Small intestine (tissue), 16 donors: Measurements from ENCODE around the gene EFCAB10. TPM values are rescaled to one million over a fixed set of nuclear protein-coding genes. Genes with fewer than 3 reads are reported as not detected.
A peak's percentile ranks its signal among the peaks of the same experiment; 100 is the strongest.

Experiments used
- DNase-seq, 2 donors: peaks; one replicate each; pipeline versions ENCODE4 v3.0.0 to v3.0.0-alpha.2; 2013
- FAIRE-seq: peaks from 2 replicates; lab custom pipeline; 2012; peaks lifted over from hg19 to GRCh38; lab: Jason Lieb, UNC
- H3K27ac ChIP-seq, 3 donors: one replicate each; pipeline ENCODE4 v1.5.1; 2013; ENCODE audit warnings: low read length in 2 of 3, mild to moderate bottlenecking in 2 of 3, control low read depth in 1 of 3, inconsistent platforms in 1 of 3, low read depth in 1 of 3, moderate library complexity in 1 of 3
- H3K27me3 ChIP-seq, 3 donors: one replicate each; pipeline ENCODE4 v1.6.1; 2013; ENCODE audit warnings: low read length in 3 of 3, inconsistent platforms in 1 of 3; ENCODE audit not compliant: control insufficient read depth in 3 of 3, insufficient read depth in 3 of 3
- H3K36me3 ChIP-seq, 3 donors: one replicate each; pipeline ENCODE4 v1.6.1; 2013; ENCODE audit warnings: low read length in 3 of 3, inconsistent platforms in 1 of 3, low read depth in 1 of 3, mild to moderate bottlenecking in 1 of 3, moderate library complexity in 1 of 3; ENCODE audit not compliant: control insufficient read depth in 3 of 3, insufficient read depth in 2 of 3
- H3K4me1 ChIP-seq, 3 donors: one replicate each; pipeline ENCODE4 v1.6.1; 2013; ENCODE audit warnings: low read length in 2 of 3, inconsistent platforms in 1 of 3, low read depth in 1 of 3, mild to moderate bottlenecking in 1 of 3, moderate library complexity in 1 of 3; ENCODE audit not compliant: control insufficient read depth in 3 of 3, insufficient read depth in 2 of 3
- H3K4me3 ChIP-seq, 3 donors: one replicate each; pipeline ENCODE4 v1.5.1; 2013; ENCODE audit warnings: low read length in 3 of 3, control low read depth in 1 of 3, inconsistent platforms in 1 of 3, low read depth in 1 of 3, mild to moderate bottlenecking in 1 of 3, moderate library complexity in 1 of 3
- H3K9me3 ChIP-seq, 2 donors: one replicate each; pipeline ENCODE4 v1.6.1; 2013; ENCODE audit warnings: low read depth in 1 of 2, low read length in 1 of 2; ENCODE audit not compliant: control insufficient read depth in 2 of 2, insufficient read depth in 1 of 2
- WGBS, 3 donors: extraction: QIAGEN DNeasy Blood & Tissue Kit; methylation state at CpG; one replicate each; pipeline ENCODE4 v1.1.7; 2013; 5-methylcytosine and 5-hydroxymethylcytosine counted together
- long read RNA-seq, 10 donors: transcript quantifications; one replicate each; lab custom pipeline, GENCODE V29; 2026
- polyA plus RNA-seq, 4 donors: library from polyadenylated mRNA; stranded (reverse) in 3 of 4; unstranded in 1 of 4; fragments of 200-250 nt in 3 of 4; fragments of 120-200 nt in 1 of 4; gene quantifications; one replicate each; pipeline versions ENCODE4 v1.2.1 to v1.2.3, GENCODE V29; 2013
- donor health status: healthy with polysubstance abuse.
- donor health status: control.
- donor health status: control.
- donor health status: Bipolar disorder and iron deficiency.
- donor health status: healthy.

The EFCAB10 gene
- under 1 TPM in 1 of 4 donors, not detected in 3; 0.87 TPM for polyA plus RNA-seq
- long read RNA-seq, donor 1: 0 reads
- long read RNA-seq, donor 2: 0 reads
- long read RNA-seq, donor 3: 0 reads
- long read RNA-seq, donor 4: 0 reads
- long read RNA-seq, donor 5: 0 reads
- long read RNA-seq, donor 6: 0 reads
- long read RNA-seq, donor 7: 0 reads
- long read RNA-seq, donor 8: 0 reads
- long read RNA-seq, donor 9: 0 reads
- long read RNA-seq, donor 10: 0 reads

DNA sequence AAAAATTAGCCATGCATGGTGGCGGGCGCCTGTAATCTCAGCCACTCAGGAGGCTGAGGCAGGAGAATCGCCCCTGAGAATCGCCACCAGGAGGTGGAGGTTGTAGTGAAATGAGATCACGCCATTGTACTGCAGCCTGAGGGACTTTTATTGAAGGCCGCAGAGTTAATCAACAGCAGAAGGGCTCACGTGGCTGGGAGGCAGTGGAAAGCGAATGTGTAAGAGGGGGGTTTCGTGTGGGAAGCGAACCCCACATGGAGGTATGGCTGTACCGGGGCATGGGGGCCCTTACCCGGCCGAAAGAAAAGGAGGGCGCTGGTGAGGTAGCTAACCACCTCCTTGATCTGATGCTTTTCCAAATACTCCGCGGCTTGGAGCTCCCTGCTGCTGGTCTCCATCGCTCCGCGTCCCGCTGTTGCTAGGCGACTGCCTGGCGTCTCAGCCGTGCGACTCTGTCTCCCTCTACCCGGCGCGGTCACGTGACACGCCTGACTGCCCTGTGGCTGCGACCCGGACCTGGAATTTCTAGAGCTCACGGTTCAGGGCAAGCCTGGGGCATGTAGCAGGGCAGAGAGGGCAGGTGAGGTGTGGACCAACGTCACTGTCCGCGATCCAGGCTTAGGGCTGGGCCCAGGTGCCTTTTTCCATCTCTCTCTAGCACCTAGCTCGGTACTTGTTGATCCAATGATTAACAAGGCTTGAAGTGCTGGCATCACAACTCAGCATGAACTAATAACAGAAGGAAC, at the start of gene EFCAB10:
EFCAB10 (minus strand) TSS at position 428 of the 746 bp plus-strand sequence; CDS start at position 398, 30 bp downstream.
- Histone ChIP-seq H3K27ac (no peak within 1 kb of the TSS), H3K4me3 (peak within 1 kb of the TSS in 2 of 3 donors; percentile 5 to 22), H3K36me3 (no peaks in the 10 kb centered on the region), H3K27me3 (no peaks in the 10 kb centered on the region), H3K9me3 (peaks cover 0 to 24% of the 10 kb centered on the region in 2 donors), H3K4me1 (peaks cover 0 to 6% (median 3%) of the 10 kb centered on the region in 3 donors)
- DNase-seq: peak; percentile 72 to 87
- WGBS, 3 donors: 7 to 13% (median 11%) methylated on average over 36 of the region's 36 CpGs
- no peak for FAIRE-seq

DNA sequence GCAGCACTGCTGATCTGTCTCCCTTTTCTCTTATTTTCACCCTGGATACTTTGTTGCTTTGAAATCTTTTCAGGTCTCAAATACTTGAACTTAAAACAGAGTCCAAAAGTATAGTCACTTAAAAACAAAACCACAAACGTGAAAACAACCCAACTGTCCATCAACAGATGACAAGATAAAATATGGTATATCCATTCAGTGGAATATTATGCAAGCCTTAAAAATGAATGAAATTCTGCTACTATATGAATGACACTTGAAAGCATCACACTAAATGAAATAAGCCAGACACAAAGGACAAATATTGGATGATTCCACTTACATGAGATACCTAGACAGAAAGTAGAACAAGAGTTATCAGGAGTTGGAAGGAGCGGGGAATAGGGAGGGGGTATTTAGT, 44.7 kb upstream of the EFCAB10 start:
- Histone ChIP-seq H3K27ac (no peak overlapping the region), H3K27me3 (no peaks in the 10 kb centered on the region), H3K9me3 (no peaks in the 10 kb centered on the region), H3K4me1 (no peaks in the 10 kb centered on the region), H3K4me3 (no peak overlapping the region), H3K36me3 (peaks cover 0 to 30% (median 0%) of the 10 kb centered on the region in 3 donors)
- FAIRE-seq (no peak), DNase-seq (no peak)
- WGBS, 3 donors: 88 to 91% (median 89%) methylated on average over 2 of the region's 2 CpGs

DNA sequence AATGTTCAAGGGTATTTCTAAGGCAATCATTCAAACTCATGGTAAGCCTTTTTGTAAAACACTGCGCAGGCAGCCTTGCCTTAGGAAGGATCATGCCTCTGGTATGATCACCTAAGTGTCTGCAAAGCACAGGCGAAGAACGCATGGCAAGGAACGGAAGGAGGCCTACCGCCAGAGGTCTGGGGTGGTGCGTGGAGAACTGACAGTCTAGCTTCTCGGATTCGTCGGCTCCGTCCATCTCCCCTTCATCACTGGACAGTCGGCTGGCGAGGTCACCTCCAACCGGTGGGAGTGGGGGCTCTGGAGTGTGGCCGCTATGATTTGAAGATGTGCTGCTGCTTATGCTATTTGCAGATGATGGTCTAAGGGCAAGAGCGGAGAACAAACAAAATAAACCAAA, 42.6 kb upstream of the EFCAB10 start:
- 97 to 99% (median 98%) methylated on average over 15 of the region's 15 CpGs for WGBS, 3 donors
- no peak for DNase-seq
- H3K27ac ChIP-seq: no peak overlapping the region
- peaks cover 0 to 36% (median 0%) of the 10 kb centered on the region in 3 donors for H3K36me3 ChIP-seq
- no peaks in the 10 kb centered on the region for H3K4me1 ChIP-seq
- no peaks in the 10 kb centered on the region for H3K27me3 ChIP-seq
- no peak overlapping the region for H3K4me3 ChIP-seq
- no peaks in the 10 kb centered on the region for H3K9me3 ChIP-seq
- FAIRE-seq: no peak

- no peak for FAIRE-seq
- 87 to 92% (median 88%) methylated on average over 5 of the region's 5 CpGs for WGBS, 3 donors
- Histone ChIP-seq H3K9me3 (no peaks in the 10 kb centered on the region), H3K27ac (no peak overlapping the region), H3K4me3 (no peak overlapping the region), H3K27me3 (no peaks in the 10 kb centered on the region), H3K36me3 (peaks cover 0 to 40% (median 0%) of the 10 kb centered on the region in 3 donors), H3K4me1 (no peaks in the 10 kb centered on the region)
- no peak for DNase-seq
These were observed 42.1 kb upstream of the EFCAB10 start for GRCh38 chr7:105623378-105623777.

DNA sequence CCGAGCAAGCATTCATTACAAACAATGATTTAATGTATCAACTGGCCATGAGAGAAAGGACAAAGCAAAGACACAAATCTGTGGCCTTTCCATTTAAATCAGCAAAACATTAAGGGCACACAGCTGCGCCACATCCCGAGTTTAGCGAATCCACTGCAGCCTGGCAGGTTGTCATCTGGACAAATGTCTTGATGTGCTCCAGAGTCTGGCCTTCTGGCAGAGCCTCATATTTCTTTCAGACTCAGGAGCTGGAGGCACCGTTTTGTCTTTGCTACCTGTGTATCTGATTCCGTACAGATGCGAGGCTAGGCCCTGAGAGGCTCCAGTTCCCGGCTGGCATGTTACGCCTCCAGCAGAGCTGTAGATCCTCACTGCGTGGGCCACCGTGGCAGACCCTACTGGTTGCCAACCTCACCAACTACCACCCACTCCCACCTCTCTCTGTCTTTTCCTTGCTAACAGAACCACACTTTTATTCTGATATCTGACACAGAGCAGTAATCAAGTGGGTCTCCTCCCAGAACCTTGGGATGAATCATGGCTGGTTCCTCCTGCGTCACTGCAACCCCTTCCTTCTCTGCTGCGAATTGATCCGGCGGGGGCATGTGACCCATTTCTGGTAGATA, 40.9 kb upstream of the EFCAB10 start:
- H3K9me3 ChIP-seq: no peaks in the 10 kb centered on the region
- no peak overlapping the region for H3K27ac ChIP-seq
- H3K4me3 ChIP-seq: no peak overlapping the region
- FAIRE-seq: no peak
- no peak for DNase-seq
- no peaks in the 10 kb centered on the region for H3K27me3 ChIP-seq
- H3K36me3 ChIP-seq: peaks cover 0 to 47% (median 1%) of the 10 kb centered on the region in 3 donors
- no peaks in the 10 kb centered on the region for H3K4me1 ChIP-seq
- 87 to 94% (median 92%) methylated on average over 15 of the region's 15 CpGs for whole genome bisulfite sequencing, 3 donors

DNA sequence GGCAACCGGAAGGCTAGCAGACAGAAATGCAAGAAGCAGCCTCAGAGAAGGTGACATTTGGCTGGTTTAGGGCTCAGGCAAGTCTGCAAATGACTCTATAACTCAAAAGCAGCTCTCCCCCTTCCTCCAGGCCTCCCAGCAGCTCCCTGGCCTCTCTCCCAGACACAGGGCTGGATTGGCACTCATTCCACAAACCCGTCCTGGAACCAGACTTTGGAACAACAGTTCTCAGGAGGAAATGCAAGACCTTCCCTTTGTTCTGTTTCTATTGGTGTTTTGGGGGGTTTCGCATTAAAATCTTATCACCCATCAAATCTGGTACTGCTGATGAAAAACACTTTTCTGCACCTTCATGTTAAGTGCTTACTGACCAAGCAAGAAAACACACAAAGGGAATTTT, 40.3 kb upstream of the EFCAB10 start:
- H3K27ac ChIP-seq: no peak overlapping the region
- DNase-seq (no peak), FAIRE-seq (no peak)

DNA sequence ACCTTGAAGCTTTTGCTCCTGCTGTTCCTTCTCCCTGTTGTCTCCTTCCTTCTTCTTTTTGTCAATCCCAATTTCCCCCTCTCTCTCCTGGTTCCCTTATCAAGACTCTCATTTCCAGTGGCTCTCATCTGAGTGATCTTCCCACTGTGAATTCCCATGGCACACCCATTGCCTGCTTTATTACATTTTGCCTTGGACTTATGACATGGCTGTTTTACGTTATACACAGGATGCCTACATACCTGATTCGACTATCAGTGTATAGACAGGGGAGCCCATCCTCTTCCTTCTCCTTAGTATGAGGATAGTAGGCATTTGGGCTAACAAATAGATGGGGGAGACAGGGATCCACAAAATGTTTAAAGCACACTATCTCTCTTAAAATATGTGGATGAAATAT, 39.9 kb upstream of the EFCAB10 start:
- no peak overlapping the region for H3K27ac ChIP-seq
- peaks cover 0 to 45% (median 1%) of the 10 kb centered on the region in 3 donors for H3K36me3 ChIP-seq
- no peak for FAIRE-seq
- H3K27me3 ChIP-seq: no peaks in the 10 kb centered on the region
- H3K4me3 ChIP-seq: no peak overlapping the region
- 41 to 44% (median 43%) methylated on average over 2 of the region's 2 CpGs for WGBS, 3 donors
- no peaks in the 10 kb centered on the region for H3K9me3 ChIP-seq
- DNase-seq: no peak
- H3K4me1 ChIP-seq: no peaks in the 10 kb centered on the region

More for the DNA sequence above, 40.3 kb upstream of the EFCAB10 start:
- Histone ChIP-seq H3K36me3 (peaks cover 0 to 45% (median 1%) of the 10 kb centered on the region in 3 donors), H3K4me1 (no peaks in the 10 kb centered on the region), H3K4me3 (no peak overlapping the region), H3K27me3 (no peaks in the 10 kb centered on the region), H3K9me3 (no peaks in the 10 kb centered on the region)
- WGBS, 3 donors: 65 to 79% (median 68%) methylated on average over 3 of the region's 3 CpGs

- Histone ChIP-seq H3K27me3 (no peaks in the 10 kb centered on the region), H3K4me1 (no peaks in the 10 kb centered on the region), H3K36me3 (peaks cover 0 to 59% (median 1%) of the 10 kb centered on the region in 3 donors), H3K27ac (no peak overlapping the region), H3K9me3 (no peaks in the 10 kb centered on the region), H3K4me3 (no peak overlapping the region)
- 97 to 98% (median 98%) methylated on average over 4 of the region's 4 CpGs for WGBS, 3 donors
- FAIRE-seq (no peak), DNase-seq (no peak)
These were observed 38.3 kb upstream of the EFCAB10 start for GRCh38 chr7:105619590-105619989.
